HEK293 (cell line): Measurements from ENCODE around the gene MRPL14.

ENCODE experiments used
- CTCF ChIA-PET: fragments of 350-600 bp; formaldehyde crosslinking; extraction: SDS; loops from one replicate; lab custom pipeline; 2021; ENCODE audit warnings: antibody characterized with exemption; lab: Yijun Ruan, JAX
- POLR2A ChIA-PET: fragments of 300-600 bp; formaldehyde crosslinking; extraction: SDS; loops from one replicate; lab custom pipeline; 2020; ENCODE audit warnings: antibody characterized with exemption, inconsistent platforms; lab: Yijun Ruan, JAX
- H3K27ac ChIP-seq: fragments of 200-500 bp; sonication (Bioruptor generic); 2 replicates; pipeline ENCODE4 v1.5.1; 2014; ENCODE audit warnings: low read depth, low read length, control low read depth, inconsistent platforms; ENCODE audit errors: extremely low read depth
- H3K36me3 ChIP-seq, 2 experiments: fragments of 200-500 bp in 1 of 2; sonication (Bioruptor generic) in 1 of 2; 1 replicate in 1 of 2; 2 replicates in 1 of 2; pipeline ENCODE4 v1.5.1; 2014 to 2017; ENCODE audit warnings: inconsistent platforms in 2 of 2, low read length in 2 of 2; ENCODE audit not compliant: control insufficient read depth in 2 of 2, insufficient read depth in 1 of 2
- H3K4me1 ChIP-seq: fragments of 200-500 bp; sonication (Bioruptor generic); 2 replicates; pipeline ENCODE4 v1.5.1; 2014; ENCODE audit warnings: mild to moderate bottlenecking, low read length, inconsistent platforms; ENCODE audit not compliant: control insufficient read depth, insufficient read depth
- H3K4me3 ChIP-seq: 2 replicates; pipeline ENCODE4 v1.5.1; 2011; ENCODE audit warnings: low read depth, mild to moderate bottlenecking, control low read depth, low read length, moderate library complexity
- H3K9me3 ChIP-seq: fragments of 200-500 bp; sonication (Bioruptor generic); 2 replicates; pipeline ENCODE4 v1.5.1; 2014; ENCODE audit warnings: low read depth, low read length, inconsistent platforms; ENCODE audit not compliant: control insufficient read depth, insufficient read depth
- BCL11A ChIP-seq: fragments of 450-650 bp; formaldehyde crosslinking; IDR thresholded peaks from 2 replicates; pipeline ENCODE4 v1.5.1; 2016; ENCODE audit warnings: low read depth, missing biosample characterization, missing genetic modification characterization
- EGR2 ChIP-seq: fragments of 450-650 bp; formaldehyde crosslinking; IDR thresholded peaks from 2 replicates; pipeline ENCODE4 v1.5.1; 2016; ENCODE audit warnings: low read depth, missing biosample characterization, missing genetic modification characterization
- MYNN ChIP-seq: fragments of 450-650 bp; formaldehyde crosslinking; IDR thresholded peaks from 2 replicates; pipeline ENCODE4 v1.5.1; 2016; ENCODE audit warnings: missing biosample characterization, missing genetic modification characterization, borderline replicate concordance
- YY1 ChIP-seq: fragments of 450-650 bp; formaldehyde crosslinking; IDR thresholded peaks from 2 replicates; pipeline ENCODE4 v1.5.1; 2018; ENCODE audit warnings: missing biosample characterization, missing genetic modification characterization
- ZFHX2 ChIP-seq: fragments of 450-650 bp; formaldehyde crosslinking; conservative IDR thresholded peaks from 2 replicates; pipeline ENCODE4 v1.5.1; 2016; ENCODE audit warnings: missing biosample characterization, missing genetic modification characterization
- ZFP3 ChIP-seq: fragments of 450-650 bp; formaldehyde crosslinking; IDR thresholded peaks from 2 replicates; pipeline ENCODE4 v1.5.1; 2016; ENCODE audit warnings: low read depth, missing biosample characterization, missing genetic modification characterization
- ZNF10 ChIP-seq: fragments of 450-650 bp; formaldehyde crosslinking; IDR thresholded peaks from 2 replicates; pipeline ENCODE4 v1.5.1; 2017; ENCODE audit warnings: missing biosample characterization, missing genetic modification characterization
- ZNF274 ChIP-seq, 2 experiments: fragments of 200-500 bp in 1 of 2; fragments of 450-650 bp in 1 of 2; sonication (Bioruptor generic) in 1 of 2; formaldehyde crosslinking in 1 of 2; IDR thresholded peaks; 2 replicates each; pipeline versions ENCODE4 v1.5.1 to v1.6.1; 2014 to 2016; ENCODE audit warnings: borderline replicate concordance in 1 of 2, inconsistent platforms in 1 of 2, low read length in 1 of 2, missing biosample characterization in 1 of 2, missing genetic modification characterization in 1 of 2
- ZNF302 ChIP-seq: fragments of 450-650 bp; formaldehyde crosslinking; IDR thresholded peaks from 2 replicates; pipeline ENCODE4 v1.5.1; 2016; ENCODE audit warnings: missing biosample characterization, missing genetic modification characterization, low read depth
- ZNF335 ChIP-seq: fragments of 450-650 bp; formaldehyde crosslinking; conservative IDR thresholded peaks from 2 replicates; pipeline ENCODE4 v1.5.1; 2016; ENCODE audit warnings: missing biosample characterization, missing genetic modification characterization
- ZNF341 ChIP-seq: fragments of 450-650 bp; formaldehyde crosslinking; IDR thresholded peaks from 2 replicates; pipeline ENCODE4; 2016; ENCODE audit warnings: low read depth, missing biosample characterization, missing genetic modification characterization
- ZNF561 ChIP-seq: fragments of 450-650 bp; IDR thresholded peaks from 2 replicates; pipeline ENCODE4 v1.5.1; 2018; ENCODE audit warnings: missing biosample characterization, missing genetic modification characterization, borderline replicate concordance
- ZNF596 ChIP-seq: fragments of 450-650 bp; IDR thresholded peaks from 2 replicates; pipeline ENCODE4 v1.5.0; 2018; ENCODE audit warnings: missing biosample characterization, mild to moderate bottlenecking, missing genetic modification characterization, moderate library complexity
- ZNF626 ChIP-seq: fragments of 450-650 bp; sonication (Bioruptor Pico); formaldehyde crosslinking; IDR thresholded peaks from 2 replicates; pipeline ENCODE4 v1.5.1; 2018; ENCODE audit warnings: missing biosample characterization, missing genetic modification characterization, inconsistent platforms
- ZNF629 ChIP-seq: fragments of 450-650 bp; formaldehyde crosslinking; IDR thresholded peaks from 2 replicates; pipeline ENCODE4 v1.5.1; 2017; ENCODE audit warnings: missing biosample characterization, missing genetic modification characterization
- ZNF701 ChIP-seq: fragments of 450-650 bp; formaldehyde crosslinking; IDR thresholded peaks from 2 replicates; pipeline ENCODE4 v1.5.1; 2016; ENCODE audit warnings: missing biosample characterization, missing genetic modification characterization
- ZNF747 ChIP-seq: fragments of 450-650 bp; formaldehyde crosslinking; IDR thresholded peaks from 2 replicates; pipeline ENCODE4 v1.5.1; 2016; ENCODE audit warnings: missing biosample characterization, missing genetic modification characterization
- ZNF76 ChIP-seq: fragments of 450-650 bp; formaldehyde crosslinking; IDR thresholded peaks from 2 replicates; pipeline ENCODE4; 2016; ENCODE audit warnings: low read depth, missing biosample characterization, missing genetic modification characterization, borderline replicate concordance
- TF ChIP-seq, protein P1 (sequence below): fragments of 450-650 bp; formaldehyde crosslinking; IDR thresholded peaks from 2 replicates; pipeline ENCODE4 v1.5.1; 2016; ENCODE audit warnings: missing biosample characterization, missing genetic modification characterization
- TF ChIP-seq, protein P2 (sequence below): fragments of 450-650 bp; formaldehyde crosslinking; IDR thresholded peaks from 2 replicates; pipeline ENCODE4 v1.5.1; 2017; ENCODE audit warnings: missing biosample characterization, missing genetic modification characterization
- TF ChIP-seq, protein P3 (sequence below): fragments of 450-650 bp; formaldehyde crosslinking; IDR thresholded peaks from 2 replicates; pipeline ENCODE4 v1.5.1; 2016; ENCODE audit warnings: missing biosample characterization, missing genetic modification characterization
- TF ChIP-seq, protein P4 (sequence below): fragments of 450-650 bp; formaldehyde crosslinking; IDR thresholded peaks from 2 replicates; pipeline ENCODE4 v1.5.1; 2016; ENCODE audit warnings: missing biosample characterization, missing genetic modification characterization, borderline replicate concordance

The MRPL14 gene

DNA sequence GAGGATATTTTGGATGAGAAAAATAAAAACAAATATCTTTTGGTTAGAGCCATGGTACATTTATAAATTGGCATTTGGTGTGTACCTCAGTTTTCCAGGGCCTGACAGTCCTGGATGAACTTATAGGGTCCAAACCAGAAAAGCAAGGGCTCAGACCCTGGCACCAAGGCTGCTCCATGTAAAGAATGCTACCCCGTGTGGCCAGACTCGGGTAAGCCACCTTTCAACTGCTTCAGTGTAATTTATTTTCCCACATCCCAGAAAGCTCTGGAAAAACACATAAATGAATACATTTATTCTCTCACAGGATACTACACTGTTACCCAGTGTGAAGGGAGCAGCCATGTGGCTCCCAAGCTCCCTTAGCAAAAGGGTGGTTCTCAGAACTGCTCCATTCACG is 13.8 kb downstream of the MRPL14 start:
- POLR2A ChIA-PET = interaction anchor here (0.7 kb wide), 1 partner anchor 9 kb away, joined by 3 read pairs; no protein-coding TSS in a partner anchor
- TF ChIP-seq, protein P1, sequence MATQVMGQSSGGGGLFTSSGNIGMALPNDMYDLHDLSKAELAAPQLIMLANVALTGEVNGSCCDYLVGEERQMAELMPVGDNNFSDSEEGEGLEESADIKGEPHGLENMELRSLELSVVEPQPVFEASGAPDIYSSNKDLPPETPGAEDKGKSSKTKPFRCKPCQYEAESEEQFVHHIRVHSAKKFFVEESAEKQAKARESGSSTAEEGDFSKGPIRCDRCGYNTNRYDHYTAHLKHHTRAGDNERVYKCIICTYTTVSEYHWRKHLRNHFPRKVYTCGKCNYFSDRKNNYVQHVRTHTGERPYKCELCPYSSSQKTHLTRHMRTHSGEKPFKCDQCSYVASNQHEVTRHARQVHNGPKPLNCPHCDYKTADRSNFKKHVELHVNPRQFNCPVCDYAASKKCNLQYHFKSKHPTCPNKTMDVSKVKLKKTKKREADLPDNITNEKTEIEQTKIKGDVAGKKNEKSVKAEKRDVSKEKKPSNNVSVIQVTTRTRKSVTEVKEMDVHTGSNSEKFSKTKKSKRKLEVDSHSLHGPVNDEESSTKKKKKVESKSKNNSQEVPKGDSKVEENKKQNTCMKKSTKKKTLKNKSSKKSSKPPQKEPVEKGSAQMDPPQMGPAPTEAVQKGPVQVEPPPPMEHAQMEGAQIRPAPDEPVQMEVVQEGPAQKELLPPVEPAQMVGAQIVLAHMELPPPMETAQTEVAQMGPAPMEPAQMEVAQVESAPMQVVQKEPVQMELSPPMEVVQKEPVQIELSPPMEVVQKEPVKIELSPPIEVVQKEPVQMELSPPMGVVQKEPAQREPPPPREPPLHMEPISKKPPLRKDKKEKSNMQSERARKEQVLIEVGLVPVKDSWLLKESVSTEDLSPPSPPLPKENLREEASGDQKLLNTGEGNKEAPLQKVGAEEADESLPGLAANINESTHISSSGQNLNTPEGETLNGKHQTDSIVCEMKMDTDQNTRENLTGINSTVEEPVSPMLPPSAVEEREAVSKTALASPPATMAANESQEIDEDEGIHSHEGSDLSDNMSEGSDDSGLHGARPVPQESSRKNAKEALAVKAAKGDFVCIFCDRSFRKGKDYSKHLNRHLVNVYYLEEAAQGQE (tag by site-specific recombination) = no peak
- TF ChIP-seq ZNF341 = no peak
- TF ChIP-seq ZNF701 (tag by site-specific recombination) = no peak
- no peak for TF ChIP-seq MYNN (tag by site-specific recombination)
- no peak for TF ChIP-seq ZNF626 (tag by site-specific recombination)
- TF ChIP-seq, all 188 proteins: peak for 0
- CTCF ChIA-PET = interaction anchor here (6.8 kb wide), 1 partner anchor 15 kb away, joined by 54 read pairs; no protein-coding TSS in a partner anchor
- no peaks in the 10 kb centered on the region for H3K9me3 ChIP-seq
- H3K36me3 ChIP-seq = peaks cover 37 to 75% of the 10 kb centered on the region in 2 experiments
- H3K4me1 ChIP-seq = no peaks in the 10 kb centered on the region
- H3K27ac ChIP-seq = no peak overlapping the region
- no peak overlapping the region for H3K4me3 ChIP-seq

DNA sequence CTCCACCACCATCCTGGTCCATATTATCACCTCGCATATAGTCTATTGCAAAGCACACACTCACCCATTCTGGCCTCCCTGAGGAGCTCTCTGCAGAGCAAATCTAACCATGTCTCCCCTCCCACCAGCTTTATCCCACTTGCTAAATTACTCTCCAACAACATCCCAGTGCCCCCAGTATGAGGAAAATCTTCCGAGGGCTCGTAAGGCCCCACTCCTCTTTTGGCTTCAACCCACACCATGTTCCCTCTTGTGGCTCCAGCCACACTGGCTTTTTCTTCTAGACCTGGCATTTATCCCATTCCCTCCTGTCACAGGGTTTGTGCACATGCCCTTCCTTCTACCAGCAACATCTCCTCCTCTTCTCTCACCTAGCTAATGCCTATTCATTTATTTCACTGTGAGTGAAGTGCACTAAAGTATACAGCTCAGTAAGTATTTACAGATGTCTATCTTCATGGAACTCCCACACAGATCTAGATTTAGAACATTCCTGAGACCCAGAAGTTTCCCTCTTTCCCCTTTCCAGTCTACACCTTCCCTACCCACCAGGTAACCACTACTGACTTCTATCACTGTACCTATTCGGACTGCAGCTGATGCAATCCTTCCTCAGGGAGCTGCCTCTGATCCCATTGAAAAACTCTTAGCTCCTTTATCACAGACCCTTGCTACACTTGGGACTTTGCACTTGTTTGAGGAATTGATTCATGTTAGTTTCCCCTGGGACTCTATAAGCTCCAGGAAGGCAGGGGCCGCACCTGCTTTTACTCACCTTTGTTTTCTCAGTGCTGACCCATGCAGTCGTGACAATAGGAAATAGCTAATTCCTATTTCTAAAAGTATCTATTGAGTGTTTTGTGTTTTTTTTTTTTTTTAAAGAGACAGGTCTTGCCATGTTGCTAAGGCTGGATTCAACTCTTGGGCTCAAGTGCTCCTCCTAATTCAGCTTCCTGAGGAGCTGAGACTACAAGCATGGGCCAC is 15.5 kb downstream of the MRPL14 start:
- Histone ChIP-seq H3K4me1 (no peaks in the 10 kb centered on the region), H3K27ac (no peak overlapping the region), H3K4me3 (no peak overlapping the region), H3K9me3 (no peaks in the 10 kb centered on the region), H3K36me3 (peaks cover 39 to 87% of the 10 kb centered on the region in 2 experiments)
- CTCF ChIA-PET = interaction anchor here (0.6 to 6.8 kb wide), 8 partner anchors 10 to 227 kb away, joined by 3 to 54 read pairs (median 4); no protein-coding TSS in a partner anchor
- POLR2A ChIA-PET = interaction anchor here (0.6 to 1.1 kb wide), 3 partner anchors 16 to 22 kb away, joined by 3 read pairs; partner anchors contain the start of gene TMEM63B
- no peak for TF ChIP-seq ZNF596
- TF ChIP-seq EGR2 (tag by site-specific recombination) = peak; percentile 60; the same call in 1 of the 2 replicates
- TF ChIP-seq, protein P2, sequence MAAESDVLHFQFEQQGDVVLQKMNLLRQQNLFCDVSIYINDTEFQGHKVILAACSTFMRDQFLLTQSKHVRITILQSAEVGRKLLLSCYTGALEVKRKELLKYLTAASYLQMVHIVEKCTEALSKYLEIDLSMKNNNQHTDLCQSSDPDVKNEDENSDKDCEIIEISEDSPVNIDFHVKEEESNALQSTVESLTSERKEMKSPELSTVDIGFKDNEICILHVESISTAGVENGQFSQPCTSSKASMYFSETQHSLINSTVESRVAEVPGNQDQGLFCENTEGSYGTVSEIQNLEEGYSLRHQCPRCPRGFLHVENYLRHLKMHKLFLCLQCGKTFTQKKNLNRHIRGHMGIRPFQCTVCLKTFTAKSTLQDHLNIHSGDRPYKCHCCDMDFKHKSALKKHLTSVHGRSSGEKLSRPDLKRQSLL (tag by site-specific recombination) = no peak
- TF ChIP-seq, protein P3, sequence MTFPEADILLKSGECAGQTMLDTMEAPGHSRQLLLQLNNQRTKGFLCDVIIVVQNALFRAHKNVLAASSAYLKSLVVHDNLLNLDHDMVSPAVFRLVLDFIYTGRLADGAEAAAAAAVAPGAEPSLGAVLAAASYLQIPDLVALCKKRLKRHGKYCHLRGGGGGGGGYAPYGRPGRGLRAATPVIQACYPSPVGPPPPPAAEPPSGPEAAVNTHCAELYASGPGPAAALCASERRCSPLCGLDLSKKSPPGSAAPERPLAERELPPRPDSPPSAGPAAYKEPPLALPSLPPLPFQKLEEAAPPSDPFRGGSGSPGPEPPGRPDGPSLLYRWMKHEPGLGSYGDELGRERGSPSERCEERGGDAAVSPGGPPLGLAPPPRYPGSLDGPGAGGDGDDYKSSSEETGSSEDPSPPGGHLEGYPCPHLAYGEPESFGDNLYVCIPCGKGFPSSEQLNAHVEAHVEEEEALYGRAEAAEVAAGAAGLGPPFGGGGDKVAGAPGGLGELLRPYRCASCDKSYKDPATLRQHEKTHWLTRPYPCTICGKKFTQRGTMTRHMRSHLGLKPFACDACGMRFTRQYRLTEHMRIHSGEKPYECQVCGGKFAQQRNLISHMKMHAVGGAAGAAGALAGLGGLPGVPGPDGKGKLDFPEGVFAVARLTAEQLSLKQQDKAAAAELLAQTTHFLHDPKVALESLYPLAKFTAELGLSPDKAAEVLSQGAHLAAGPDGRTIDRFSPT (tag by site-specific recombination) = no peak
- TF ChIP-seq, protein P4, sequence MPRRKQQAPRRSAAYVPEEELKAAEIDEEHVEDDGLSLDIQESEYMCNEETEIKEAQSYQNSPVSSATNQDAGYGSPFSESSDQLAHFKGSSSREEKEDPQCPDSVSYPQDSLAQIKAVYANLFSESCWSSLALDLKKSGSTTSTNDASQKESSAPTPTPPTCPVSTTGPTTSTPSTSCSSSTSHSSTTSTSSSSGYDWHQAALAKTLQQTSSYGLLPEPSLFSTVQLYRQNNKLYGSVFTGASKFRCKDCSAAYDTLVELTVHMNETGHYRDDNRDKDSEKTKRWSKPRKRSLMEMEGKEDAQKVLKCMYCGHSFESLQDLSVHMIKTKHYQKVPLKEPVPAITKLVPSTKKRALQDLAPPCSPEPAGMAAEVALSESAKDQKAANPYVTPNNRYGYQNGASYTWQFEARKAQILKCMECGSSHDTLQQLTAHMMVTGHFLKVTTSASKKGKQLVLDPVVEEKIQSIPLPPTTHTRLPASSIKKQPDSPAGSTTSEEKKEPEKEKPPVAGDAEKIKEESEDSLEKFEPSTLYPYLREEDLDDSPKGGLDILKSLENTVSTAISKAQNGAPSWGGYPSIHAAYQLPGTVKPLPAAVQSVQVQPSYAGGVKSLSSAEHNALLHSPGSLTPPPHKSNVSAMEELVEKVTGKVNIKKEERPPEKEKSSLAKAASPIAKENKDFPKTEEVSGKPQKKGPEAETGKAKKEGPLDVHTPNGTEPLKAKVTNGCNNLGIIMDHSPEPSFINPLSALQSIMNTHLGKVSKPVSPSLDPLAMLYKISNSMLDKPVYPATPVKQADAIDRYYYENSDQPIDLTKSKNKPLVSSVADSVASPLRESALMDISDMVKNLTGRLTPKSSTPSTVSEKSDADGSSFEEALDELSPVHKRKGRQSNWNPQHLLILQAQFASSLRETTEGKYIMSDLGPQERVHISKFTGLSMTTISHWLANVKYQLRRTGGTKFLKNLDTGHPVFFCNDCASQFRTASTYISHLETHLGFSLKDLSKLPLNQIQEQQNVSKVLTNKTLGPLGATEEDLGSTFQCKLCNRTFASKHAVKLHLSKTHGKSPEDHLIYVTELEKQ (tag by site-specific recombination) = no peak
- TF ChIP-seq ZNF561 (tag by site-specific recombination) = no peak
- TF ChIP-seq ZNF302 = no peak
- TF ChIP-seq ZNF76 = no peak
- peak; percentile 43; the same call in 1 of the 2 replicates for TF ChIP-seq ZFHX2 (tag by site-specific recombination)
- TF ChIP-seq BCL11A = no peak
- no peak for TF ChIP-seq ZFP3 (tag by site-specific recombination)
- TF ChIP-seq ZNF335 (tag by site-specific recombination) = no peak
- no peak for TF ChIP-seq ZNF274 (IDR thresholded peaks at IDR 0.05; ENCODE audit: low read length)
- no peak for TF ChIP-seq ZNF274 (tag by site-specific recombination; IDR thresholded peaks at IDR 0.05; ENCODE audit: borderline replicate concordance)
- TF ChIP-seq ZNF10 (tag by site-specific recombination) = no peak
- TF ChIP-seq ZNF629 (tag by site-specific recombination) = no peak
- no peak for TF ChIP-seq YY1 (tag by site-specific recombination)
- TF ChIP-seq ZNF747 (tag by site-specific recombination) = no peak
